Thyroid gland (tissue), 4 donors: ENCODE data around the gene LYVE1.

Experiments
- CTCF ChIP-seq, 6 experiments: fragments of 200-600 bp in 3 of 6; fragments of 450-650 bp in 3 of 6; sonication (generic) in 3 of 6; IDR thresholded peaks; one replicate each; pipeline ENCODE4 v1.5.1; 2016 to 2019; ENCODE audit warnings: antibody characterized with exemption in 6 of 6, mild to moderate bottlenecking in 2 of 6, inconsistent platforms in 1 of 6, moderate library complexity in 1 of 6
- POLR2A ChIP-seq, 2 donors: fragments of 450-650 bp; IDR thresholded peaks; one replicate each; pipeline ENCODE4 v1.6.1; 2017; ENCODE audit warnings: antibody characterized with exemption in 2 of 2, mild to moderate bottlenecking in 2 of 2, moderate library complexity in 1 of 2

GRCh38 chr11:10524471-10524870, 44.0 kb downstream of the LYVE1 start:
- TF ChIP-seq CTCF (IDR thresholded peaks at IDR 0.05) (no peak), POLR2A (IDR thresholded peaks at IDR 0.05) (no peak)
